ENCODE data around the gene NECTIN4.
"Not testable (repeated sequence)": the region's sequence is repeated elsewhere in the genome, so short reads cannot be mapped to it uniquely, and the experiment has no call there.

NECTIN4 gene

DNA sequence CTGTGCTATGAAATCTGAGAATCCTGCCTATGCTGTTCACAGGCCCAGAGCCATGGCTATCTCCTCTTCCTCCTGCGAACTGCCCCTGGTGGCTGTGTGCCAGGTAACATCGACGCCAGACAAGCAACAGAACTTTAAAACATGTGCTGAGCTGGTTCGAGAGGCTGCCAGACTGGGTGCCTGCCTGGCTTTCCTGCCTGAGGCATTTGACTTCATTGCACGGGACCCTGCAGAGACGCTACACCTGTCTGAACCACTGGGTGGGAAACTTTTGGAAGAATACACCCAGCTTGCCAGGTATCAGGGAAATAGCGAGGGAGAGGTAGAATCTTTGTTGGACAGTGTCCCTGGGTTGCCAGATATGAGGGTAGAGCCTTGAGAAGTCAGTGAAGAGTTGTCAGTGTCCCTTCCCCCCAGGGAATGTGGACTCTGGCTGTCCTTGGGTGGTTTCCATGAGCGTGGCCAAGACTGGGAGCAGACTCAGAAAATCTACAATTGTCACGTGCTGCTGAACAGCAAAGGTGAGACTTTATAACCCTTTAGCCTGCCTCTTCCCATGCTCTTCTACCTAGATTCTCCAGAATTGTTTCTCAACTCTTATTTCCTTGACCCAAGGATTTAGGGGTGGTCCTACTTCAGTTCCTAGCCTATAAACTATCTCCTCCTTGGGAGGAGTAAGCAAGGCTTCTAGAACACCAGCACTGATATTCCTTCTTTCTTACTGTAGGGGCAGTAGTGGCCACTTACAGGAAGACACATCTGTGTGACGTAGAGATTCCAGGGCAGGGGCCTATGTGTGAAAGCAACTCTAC lies 29.9 kb upstream of the NECTIN4 start:
- TF ChIP-seq, protein P1, sequence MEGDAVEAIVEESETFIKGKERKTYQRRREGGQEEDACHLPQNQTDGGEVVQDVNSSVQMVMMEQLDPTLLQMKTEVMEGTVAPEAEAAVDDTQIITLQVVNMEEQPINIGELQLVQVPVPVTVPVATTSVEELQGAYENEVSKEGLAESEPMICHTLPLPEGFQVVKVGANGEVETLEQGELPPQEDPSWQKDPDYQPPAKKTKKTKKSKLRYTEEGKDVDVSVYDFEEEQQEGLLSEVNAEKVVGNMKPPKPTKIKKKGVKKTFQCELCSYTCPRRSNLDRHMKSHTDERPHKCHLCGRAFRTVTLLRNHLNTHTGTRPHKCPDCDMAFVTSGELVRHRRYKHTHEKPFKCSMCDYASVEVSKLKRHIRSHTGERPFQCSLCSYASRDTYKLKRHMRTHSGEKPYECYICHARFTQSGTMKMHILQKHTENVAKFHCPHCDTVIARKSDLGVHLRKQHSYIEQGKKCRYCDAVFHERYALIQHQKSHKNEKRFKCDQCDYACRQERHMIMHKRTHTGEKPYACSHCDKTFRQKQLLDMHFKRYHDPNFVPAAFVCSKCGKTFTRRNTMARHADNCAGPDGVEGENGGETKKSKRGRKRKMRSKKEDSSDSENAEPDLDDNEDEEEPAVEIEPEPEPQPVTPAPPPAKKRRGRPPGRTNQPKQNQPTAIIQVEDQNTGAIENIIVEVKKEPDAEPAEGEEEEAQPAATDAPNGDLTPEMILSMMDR (IDR thresholded peaks at IDR 0.05; ENCODE audit: low read depth, low read length) = peak; percentile 37
- DNase-seq (ENCODE audit: extremely low read depth, low read depth) = no peak

- TF ChIP-seq, protein P1 (IDR thresholded peaks at IDR 0.05; ENCODE audit: low read depth, low read length) = no peak
- no peak for DNase-seq (ENCODE audit: extremely low read depth, low read depth)
These were observed 28.6 kb upstream of the NECTIN4 start, which contains the start of the genes NIT1 and PFDN2 for GRCh38 chr1:161117759-161118581. TSS of gene NIT1 (plus strand) at chr1:161118105. CDS start at chr1:161118177, 72 bp downstream. TSS of gene PFDN2 (minus strand) at chr1:161118037. CDS start at chr1:161118026, 11 bp downstream.

DNA sequence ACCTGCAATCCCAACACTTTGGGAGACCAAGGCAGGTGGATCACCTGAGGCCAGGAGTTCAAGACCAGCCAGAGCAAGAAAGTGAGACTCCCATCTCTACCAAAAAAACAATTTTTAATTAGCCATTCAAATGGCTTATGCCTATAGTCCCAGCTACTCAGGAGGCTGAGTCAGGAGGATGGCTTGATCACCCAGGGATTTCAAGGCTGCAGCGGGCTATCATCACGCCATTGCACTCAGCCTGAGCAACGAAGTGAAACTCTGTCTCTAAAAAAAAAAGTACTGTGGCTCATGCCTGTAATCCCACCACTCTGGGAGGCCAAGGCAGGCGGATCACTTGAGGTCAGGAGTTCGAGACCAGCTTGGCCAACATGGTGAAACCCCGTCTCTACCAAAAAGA lies 26.6 kb upstream of the NECTIN4 start:
- DNase-seq (ENCODE audit: extremely low read depth, low read depth) = not testable (repeated sequence)

- TF ChIP-seq, protein P1 (IDR thresholded peaks at IDR 0.05; ENCODE audit: low read depth, low read length) = no peak
- DNase-seq (ENCODE audit: extremely low read depth, low read depth) = no peak
These were observed 25.9 kb upstream of the NECTIN4 start for GRCh38 chr1:161115132-161115711.

GRCh38 chr1:161114556-161114955 lies 25.2 kb upstream of the NECTIN4 start:
- TF ChIP-seq, protein P1 (IDR thresholded peaks at IDR 0.05; ENCODE audit: low read depth, low read length) = no peak
- DNase-seq (ENCODE audit: extremely low read depth, low read depth) = no peak

- TF ChIP-seq, protein P1 (IDR thresholded peaks at IDR 0.05; ENCODE audit: low read depth, low read length) = no peak
These were observed 24.6 kb upstream of the NECTIN4 start for GRCh38 chr1:161113915-161114314.

DNA sequence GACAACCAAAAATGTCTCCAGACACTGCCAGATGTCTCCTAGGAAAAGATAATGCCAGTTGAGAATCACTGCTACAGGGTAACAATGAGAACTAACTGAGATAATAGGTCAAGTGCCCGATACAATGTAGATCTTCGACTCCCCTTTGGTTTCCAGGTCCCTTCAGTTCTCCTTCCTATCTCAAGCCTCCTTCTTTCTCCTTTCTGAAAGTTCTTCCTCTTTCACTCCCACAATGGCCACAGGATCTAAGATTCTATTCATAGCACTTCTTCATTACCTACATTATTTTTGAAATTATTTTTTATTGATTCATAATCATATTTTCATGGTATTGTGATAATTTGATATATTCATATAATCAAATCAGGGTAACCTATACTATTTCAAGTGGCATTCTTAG lies 22.2 kb upstream of the NECTIN4 start:
- DNase-seq (ENCODE audit: extremely low read depth, low read depth) = no peak

More at GRCh38 chr1:161113915-161114314, 24.6 kb upstream of the NECTIN4 start:
- DNase-seq (ENCODE audit: extremely low read depth, low read depth) = no peak

More for the DNA sequence above, 22.2 kb upstream of the NECTIN4 start:
- TF ChIP-seq, protein P1 (IDR thresholded peaks at IDR 0.05; ENCODE audit: low read depth, low read length) = no peak

All from AG09319 (cell line).